HG03039 (cell line): ENCODE measurements around the gene SPAG16.

Source experiments
- ATAC-seq: cut with Tn5 transposase; IDR thresholded peaks from one replicate; pipeline ENCODE4 v1.9.1; 2021; ENCODE audit warnings: mild to moderate bottlenecking, moderate library complexity; ENCODE audit not compliant: unreplicated experiment

The SPAG16 gene

DNA sequence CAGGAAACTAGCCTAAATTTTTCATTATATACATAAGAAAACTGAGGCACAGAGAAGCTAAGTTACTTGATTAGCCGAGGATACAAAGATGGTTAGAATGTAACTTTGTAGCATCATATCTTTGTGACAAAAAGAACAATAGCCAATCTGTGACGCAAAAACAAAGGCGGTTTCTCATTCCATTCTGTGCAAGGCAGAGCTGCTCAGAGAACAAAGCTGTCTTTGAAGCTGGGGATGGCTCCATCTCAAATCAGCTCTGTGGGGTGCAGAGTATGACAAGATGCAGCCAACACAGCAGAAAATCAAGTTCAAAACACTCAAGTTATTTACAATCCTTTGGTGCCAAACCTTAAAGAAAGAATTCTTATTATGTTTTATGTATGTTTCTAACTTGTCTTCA is 1044.7 kb downstream of the SPAG16 start:
- ATAC-seq, result no peak

DNA sequence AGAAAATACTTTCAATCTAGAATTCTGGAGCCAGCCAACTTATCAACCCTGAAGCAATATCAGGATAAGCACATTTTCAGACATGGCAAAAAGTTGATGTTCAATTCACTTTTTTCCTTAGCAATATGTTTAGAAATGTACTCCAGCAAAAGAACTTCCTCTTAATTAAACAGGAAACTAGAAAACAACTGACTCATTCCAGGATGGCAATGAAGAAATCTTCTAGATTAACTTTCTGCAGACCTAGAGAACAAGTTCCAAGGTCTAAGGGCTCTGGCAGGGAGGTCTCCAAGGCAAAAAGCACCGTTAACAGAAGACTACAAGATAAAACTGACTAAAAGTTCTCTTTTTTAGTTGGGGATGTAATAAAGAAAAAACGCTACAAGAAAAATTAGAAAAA is 1057.4 kb downstream of the SPAG16 start:
- ATAC-seq, result no peak

DNA sequence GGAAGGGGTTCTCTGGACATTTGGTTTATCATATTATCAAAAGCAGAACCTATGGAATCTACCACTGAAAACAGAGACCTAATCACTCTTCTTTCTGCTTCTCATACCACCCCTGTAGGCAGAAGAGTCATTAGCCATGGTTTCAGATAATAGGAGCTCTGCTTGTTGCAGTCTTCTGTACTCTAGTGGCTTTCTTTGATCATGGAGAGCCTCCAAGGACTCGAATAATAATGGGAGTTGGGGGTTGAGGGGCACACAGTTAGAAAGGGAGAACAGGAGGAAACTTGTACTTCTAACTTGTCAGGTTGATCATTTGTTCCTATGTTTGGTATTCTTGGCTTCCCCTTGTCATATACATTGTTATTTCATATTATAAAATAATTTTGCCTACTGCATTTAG is 1074.2 kb downstream of the SPAG16 start:
- ATAC-seq, result no peak

DNA sequence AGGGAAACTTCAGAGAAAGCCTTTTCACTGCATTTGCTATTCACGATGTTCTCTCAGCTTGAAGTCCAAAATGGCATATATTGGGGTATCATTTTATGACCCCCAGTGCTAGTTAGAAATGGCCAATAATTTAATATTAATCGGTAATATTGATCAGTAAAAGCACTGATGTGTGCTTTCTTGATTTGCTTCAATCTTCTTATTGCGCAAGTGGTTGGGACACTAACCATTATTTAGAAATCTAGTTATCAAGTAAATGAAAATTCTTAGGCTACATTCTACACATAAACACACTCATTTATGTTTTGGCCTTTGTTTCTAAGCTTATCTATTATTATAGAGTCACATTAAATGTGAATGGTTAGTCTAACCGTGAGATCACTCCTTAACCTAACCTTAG is 1076.9 kb downstream of the SPAG16 start:
- ATAC-seq, result no peak

DNA sequence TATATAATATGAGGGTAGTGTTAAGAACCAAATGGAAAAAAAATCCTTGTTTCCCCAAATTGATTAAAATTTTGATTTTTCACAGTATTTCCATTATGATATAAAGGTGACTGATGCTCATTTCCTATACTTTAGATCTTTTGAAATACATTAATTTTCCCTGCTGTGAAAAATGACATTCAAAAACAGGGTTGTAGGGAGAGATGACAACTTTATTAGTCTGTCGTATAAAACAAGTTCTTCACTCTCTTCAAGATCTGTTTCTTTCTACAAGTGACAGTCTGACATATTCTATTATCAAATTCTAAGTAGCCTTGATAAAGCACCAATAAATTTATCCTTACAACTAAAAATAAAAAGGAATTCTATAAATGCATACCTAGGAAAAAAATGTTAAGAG is 1081.3 kb downstream of the SPAG16 start:
- no peak for ATAC-seq

DNA sequence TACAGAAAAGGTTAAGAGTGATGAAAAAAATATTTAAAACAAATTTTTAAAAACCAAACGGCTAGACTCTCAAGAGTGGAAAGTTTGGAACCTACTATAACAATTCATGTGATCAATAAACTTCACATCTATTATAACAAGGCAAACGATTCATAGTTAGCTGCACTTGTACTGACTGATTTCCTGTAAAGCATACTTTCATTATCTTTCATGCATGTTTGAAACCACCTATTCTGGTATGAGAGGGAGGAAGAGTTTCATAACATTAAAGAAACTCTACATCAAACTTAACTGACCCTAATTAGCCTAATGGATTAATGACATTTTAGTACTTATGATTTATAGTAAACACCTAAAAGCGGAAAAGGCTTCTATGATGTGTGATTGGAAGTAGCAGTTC is 1082.9 kb downstream of the SPAG16 start:
- ATAC-seq, result no peak

DNA sequence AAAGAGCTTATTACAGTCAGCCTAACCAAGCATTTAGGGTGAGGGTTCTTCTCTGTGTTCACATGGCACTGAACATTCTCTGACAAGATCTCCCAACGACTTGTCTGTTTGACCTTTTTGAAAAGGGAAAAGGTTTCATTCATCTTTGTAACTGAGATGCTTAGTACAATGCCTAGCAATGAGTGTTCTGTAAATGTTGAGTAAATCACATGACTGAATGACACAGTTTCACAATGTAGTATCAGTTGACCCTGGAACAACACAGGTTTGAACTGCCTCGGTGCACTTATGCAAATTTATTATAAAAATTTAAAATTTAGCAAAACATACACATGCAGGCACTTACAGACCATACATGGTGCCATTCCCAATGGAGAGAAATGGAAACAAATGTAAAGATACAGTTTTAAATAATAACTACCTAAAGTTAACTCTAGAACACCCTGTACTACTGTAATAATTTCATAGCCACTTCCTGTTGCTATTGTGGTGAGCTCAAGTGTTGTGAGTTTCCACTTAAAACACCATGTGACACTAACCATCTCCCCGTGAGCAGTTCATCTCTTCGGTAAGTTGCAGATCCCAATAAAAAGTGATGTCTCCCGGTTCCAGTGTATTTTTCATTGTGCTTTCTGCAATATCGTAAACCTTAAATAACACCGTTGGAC is 1092.5 kb downstream of the SPAG16 start:
- ATAC-seq, result no peak

DNA sequence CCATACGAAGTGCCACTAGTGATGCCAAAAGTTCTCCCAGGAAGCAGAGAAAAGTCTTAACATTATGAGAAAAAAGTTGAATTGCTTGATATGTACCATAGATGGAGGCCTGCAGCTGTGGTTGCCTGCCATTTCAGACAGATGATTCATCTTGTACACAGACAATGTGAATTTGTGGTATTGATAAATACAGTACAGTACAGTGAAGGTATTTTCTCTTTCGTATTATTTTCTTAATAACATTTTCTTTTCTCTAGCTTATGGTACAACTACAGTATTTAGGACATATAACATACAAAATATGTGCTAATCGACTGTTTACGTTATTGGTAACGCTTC is 1093.0 kb downstream of the SPAG16 start:
- ATAC-seq, result no peak

DNA sequence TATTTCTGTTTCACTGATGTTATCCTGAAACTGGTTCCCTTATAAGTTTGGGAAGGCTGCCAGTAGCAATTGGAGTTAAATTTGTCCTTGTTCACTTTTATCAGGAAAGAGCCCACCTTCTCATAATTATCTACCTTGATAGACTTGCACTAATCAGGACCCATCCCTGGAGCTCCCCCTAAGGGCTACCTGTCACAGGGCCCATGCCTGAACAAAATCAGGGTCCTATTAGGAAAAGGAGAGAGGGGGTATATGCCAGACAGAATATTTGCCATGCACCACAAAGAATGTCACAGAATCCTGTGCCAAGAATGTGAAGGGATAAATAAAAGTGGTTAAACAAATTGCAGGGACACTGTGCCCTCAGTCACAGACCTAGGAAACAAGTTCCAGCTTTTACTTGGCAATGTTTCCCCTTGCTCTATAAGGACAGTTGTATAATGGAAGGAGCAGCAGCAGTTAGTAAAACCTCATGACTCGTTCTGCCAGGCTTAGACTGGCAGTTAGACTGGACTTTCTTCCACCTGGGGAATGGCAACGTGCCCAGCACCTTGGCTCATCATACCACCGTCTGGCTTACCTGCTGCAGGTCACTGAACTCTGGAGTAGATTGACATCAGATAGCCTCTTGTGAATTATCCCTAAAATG is 1094.3 kb downstream of the SPAG16 start:
- ATAC-seq, result no peak

DNA sequence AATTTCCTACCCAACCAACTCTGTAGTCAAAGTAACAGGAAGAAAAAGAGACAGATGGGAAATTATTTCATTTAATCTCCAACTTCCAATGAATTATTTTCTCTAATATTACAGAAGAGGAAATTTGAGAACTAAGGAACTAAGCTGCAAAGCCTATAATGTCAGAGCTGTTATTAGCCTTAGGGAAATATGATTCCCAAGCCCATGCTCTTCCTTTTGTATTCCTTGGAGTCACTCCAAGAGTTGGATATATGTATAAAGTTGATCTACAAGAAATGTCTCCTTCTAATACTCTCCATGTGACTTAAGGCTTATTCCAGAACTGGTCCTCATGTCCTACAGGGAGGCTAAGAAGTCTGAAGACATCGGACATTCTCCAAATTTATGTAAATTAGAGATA is 1095.0 kb downstream of the SPAG16 start:
- ATAC-seq, result no peak

DNA sequence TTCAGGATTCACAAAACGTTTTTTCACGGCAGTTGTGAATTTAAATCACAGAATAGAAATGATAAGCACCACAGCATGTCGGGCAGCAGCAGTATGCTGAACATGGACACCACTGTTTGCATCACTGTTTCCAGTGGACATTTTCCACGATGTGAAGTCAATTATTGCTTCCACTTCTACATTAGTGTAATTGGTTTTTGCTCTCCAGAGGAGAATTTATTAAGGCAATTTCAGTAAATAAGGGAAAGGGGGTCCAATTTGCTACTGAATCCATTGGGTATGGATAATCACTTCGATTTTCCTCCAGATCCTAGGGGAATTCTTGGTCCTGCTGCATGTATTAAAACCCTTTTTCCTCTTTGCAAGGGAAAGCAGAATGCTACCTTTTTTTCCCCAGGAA is 1096.4 kb downstream of the SPAG16 start:
- ATAC-seq, result no peak

DNA sequence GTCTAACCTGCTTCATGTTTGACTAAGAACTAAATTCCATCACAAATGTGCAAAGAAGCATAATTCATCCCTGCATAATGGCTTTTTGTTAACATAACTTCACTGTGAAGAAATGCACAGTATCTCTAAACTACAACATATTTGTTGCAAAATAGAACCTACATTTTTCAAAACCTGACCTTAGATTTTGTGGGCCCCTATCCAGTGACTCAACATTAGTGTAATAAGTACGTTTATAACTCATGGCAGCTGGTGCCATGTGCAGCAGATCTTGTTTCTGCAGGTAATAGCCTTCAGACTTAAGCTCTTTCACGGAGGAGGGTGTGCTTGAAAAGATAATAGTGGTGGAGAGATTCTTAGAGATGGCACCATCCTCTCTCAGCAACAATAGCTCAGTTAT is 1098.0 kb downstream of the SPAG16 start:
- ATAC-seq, result no peak

DNA sequence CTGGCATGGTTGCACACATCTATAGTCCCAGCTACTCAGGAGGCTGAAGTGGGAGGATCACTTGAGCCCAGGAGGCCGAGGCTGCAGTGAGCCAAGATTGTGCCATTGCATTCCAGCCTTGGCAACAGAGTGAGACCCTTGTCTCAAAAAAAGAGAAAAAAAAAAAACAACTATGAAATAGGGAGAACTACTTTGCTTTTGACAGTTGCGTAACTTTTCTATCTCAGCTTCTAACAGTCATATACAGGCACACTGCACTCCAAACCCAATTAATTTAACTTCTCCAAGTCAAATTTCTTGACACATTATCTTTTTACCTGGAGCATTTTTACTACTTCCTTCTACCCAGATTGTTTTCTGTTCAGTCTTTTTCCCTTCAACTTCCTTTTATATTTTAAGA is 1102.5 kb downstream of the SPAG16 start:
- ATAC-seq, result no peak

DNA sequence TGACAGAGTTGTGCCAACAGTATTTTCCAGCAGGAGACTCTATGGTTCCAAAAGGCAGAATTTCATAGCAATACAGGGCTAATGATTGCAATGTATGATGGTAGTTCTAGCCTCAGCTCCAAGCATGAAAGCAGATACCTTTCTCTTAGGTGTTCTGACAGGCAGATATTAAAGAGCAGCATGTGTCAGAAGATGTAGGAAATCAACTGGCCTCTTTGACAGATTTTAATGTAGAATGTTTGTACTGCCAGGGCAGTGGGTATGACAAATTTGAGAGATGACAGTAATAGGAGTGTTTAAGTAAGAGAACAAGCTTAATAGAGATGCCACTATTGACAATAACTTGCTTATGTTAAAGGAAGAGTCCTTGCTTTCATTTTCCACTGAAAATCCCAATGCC is 1105.1 kb downstream of the SPAG16 start:
- no peak for ATAC-seq

DNA sequence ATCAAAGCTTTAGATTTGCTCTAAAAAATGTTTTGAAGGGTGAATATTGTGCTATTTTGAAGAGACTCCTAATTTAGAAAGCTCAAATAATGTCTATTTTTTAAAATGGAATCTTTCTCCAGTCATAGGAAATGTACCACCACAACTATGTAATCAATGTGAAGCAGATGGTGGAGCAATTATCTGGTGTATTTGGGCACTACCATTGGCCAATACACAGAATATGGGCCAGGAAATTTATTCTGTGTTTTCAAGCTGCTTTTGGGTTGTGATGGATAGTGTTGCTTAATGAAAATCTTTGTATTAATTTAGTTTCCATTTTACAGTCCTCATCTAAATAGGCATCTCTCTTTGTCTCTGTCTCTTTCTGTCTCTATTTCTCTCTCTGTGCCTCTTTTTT is 1109.5 kb downstream of the SPAG16 start:
- no peak for ATAC-seq

DNA sequence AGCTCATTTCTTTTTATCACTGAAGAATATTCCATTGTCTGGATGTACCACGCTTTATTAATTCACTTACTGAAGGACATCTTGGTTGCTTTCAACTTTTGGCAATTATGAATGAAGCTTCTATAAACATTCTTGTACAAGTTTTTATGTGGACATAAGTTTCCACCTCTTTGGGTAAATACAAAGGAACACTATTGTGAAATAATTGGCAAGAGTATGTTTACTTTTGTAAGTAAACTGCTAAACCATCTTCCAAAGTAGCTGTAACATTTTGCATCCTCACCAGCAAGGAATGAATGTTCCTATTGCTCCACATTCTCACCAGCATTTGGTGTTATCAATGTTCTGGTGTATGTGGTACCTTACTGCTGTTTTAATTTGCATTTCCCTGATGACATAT is 1110.8 kb downstream of the SPAG16 start:
- no peak for ATAC-seq

DNA sequence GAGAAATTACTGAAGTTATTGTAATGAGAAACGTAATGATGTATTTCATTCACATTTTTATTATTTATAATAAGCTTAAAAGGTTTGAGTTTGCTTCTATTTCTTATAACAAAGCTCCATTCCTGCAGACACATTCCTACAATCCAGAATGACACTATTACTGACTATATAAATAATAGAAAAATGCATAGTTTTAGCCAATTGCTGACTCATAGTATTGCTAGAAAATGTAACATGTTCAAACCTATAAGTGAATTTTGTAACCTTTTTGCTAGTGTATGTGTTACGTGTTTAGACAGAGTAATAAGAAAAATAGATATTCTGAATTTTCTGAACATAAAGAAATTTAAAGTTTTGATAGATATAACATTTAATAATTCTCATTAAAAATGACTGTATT is 1117.3 kb downstream of the SPAG16 start:
- no peak for ATAC-seq

DNA sequence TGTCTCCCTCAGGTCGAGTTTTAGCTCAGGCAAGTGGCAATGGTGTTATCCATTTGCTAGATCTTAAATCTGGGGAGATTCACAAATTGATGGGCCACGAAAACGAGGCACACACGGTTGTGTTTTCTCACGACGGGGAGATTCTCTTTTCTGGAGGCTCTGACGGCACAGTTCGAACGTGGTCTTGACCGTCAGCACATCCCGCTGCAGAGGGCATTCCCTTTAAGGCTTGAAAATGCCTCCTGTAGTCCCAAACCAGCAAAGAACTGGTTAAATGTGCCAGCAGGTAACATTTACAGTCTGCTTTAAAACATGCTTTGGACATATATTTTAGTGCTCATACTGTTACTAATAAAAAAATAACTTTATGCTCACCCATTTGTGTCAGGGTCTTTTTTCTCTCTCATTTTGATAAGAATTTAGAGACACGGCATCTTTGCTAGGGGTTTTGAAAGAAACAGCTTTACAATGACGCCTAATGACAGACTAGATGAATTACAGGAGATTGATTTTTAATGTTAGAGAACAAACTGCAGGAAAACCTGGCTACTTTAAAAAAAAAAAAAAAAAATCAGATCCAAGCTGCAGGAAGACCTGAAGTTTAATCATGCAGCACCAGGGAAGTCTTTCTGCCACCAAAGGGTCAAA is 1126.0 kb downstream of the SPAG16 start:
- no peak for ATAC-seq

DNA sequence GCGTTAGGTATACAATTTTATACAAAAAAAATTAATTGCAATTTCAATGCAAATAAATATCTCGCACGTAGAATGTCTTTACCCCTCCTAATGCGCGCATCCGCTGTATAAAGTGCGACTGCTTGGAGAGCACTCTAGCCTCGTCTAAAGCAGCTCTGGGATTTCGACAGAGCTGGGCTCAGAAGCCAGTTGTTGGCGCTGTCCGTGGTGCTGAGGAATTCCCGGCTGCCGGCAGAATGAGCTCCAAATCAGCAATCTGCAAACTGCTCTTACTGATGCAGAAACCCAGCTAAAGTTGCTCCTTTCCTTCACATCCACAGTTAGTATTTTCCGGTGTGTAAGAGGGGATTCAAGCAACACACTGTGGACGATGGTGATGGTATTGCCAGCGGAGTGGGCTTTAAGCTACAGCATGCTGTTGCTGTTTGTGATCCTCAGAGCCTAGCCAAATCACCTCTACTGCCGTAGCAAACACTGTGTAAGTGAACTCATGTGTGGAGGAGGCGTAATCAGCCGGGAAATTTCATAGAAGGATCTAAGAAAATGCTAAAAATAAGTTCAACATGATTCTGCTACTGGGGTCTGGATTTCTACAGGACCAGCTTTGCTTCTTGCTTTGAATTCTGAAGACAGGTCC is 1126.8 kb downstream of the SPAG16 start, which contains the start of gene VWC2L:
VWC2L (plus strand) TSS at position 137 of the 637 bp plus-strand sequence. CDS start 3,140 bp downstream, outside the sequence.
- ATAC-seq, result peak; percentile 59

DNA sequence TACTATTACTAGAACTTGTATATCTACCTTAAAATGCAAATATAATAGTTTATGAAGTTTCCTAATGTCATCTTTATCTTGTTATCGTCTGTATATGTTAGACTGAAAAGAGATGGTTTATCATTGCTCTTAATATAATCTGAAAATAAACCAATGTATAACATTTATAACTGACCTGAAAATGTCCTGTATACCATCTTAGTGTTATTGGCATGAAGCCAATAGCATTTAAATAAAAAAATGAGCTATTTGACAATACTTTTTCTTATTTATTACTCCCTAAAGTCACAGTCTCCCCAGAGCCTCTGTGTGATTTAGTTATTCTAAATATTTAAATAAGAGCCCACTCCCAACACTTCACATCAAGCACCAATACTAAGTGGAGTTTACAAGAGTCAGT is 1128.4 kb downstream of the SPAG16 start:
- ATAC-seq, result no peak

DNA sequence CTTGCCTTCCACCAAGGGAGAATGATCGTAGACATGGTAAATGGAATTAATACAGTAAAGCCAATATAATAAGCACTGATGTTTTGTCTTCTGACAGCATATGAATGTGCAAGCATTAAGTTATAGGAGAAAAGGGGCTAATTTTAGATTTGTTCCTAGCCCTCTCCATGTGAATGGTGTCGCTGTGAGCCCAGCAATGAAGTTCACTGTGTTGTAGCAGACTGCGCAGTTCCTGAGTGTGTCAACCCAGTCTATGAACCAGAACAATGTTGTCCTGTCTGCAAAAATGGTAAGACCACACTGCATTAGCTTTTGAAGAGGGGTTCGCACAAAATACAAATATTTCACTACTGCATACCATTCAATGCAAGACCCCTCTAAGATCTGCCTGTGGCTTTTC is 1152.2 kb downstream of the SPAG16 start:
- ATAC-seq, result no peak
